GM12892 (cell line): ENCODE results near the gene FREM1.

Source experiments
- POLR2A ChIP-seq: IDR thresholded peaks from 2 replicates; pipeline ENCODE4 v1.6.1; 2011; ENCODE audit warnings: low read depth, low read length, control low read depth
- POLR2AphosphoS5 ChIP-seq: IDR thresholded peaks from 2 replicates; pipeline ENCODE4 v1.6.1; 2011; ENCODE audit warnings: low read depth, low read length, control low read depth
- TAF1 ChIP-seq: IDR thresholded peaks from 2 replicates; pipeline ENCODE4 v1.6.1; 2011; ENCODE audit warnings: low read depth, mild to moderate bottlenecking, control low read depth, low read length, borderline replicate concordance

DNA sequence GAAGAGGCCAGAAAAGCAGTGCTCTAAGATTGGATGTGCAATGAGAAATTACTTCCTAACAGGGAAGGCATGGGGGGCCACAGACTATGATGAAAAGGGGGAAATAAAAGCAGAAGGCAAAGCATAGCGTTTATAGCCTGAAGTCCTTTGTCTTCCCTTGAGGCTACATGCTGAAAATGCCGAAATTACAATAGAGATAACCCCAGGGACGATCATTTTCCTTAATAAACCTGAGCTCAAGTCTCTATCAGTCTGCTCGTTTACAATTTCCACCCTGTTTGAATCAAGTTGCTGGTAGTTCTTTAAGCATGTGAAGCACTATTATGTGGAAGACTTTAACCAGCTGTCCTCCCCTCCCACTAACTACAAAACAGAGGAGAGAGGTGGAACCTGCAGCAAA lies 60.4 kb downstream of the FREM1 start:
- TF ChIP-seq POLR2AphosphoS5, result no peak
- TF ChIP-seq TAF1, result no peak
- TF ChIP-seq POLR2A, result no peak
